Measurements from ENCODE around the gene DNASE1L3.

GRCh38 chr3:58160399-58160798 is 50.4 kb downstream of the DNASE1L3 start:
- TF ChIP-seq REST (IDR thresholded peaks at IDR 0.05; ENCODE audit: insufficient read depth in 1 of 2, low read depth in 2 of 2, low read length in 2 of 2) (no peak), POLR2AphosphoS5 (IDR thresholded peaks at IDR 0.05; ENCODE audit: low read depth, low read length) (no peak), SIN3A (IDR thresholded peaks at IDR 0.05; ENCODE audit: borderline replicate concordance, insufficient read depth, low read length) (no peak), TAF1 (IDR thresholded peaks at IDR 0.05; ENCODE audit: borderline replicate concordance, insufficient read depth, low read length) (no peak), FOXP2 (optimal IDR thresholded peaks at IDR 0.05; ENCODE audit: borderline replicate concordance, extremely low read depth, extremely low read length, insufficient read depth) (no peak)
